Hematopoietic multipotent progenitor cell treated with erythropoietin and hydrocortisone succinate and interleukin-3 and kit ligand, for 17 days (in vitro differentiated cells): ENCODE data around the gene BLCAP.
"Not testable (repeated sequence)": the region's sequence is repeated elsewhere in the genome, so short reads cannot be mapped to it uniquely, and the experiment has no call there.

Experiments
- DNase-seq: peaks from one replicate; pipeline ENCODE4 v3.0.0-alpha.2; 2015; ENCODE audit warnings: low spot score

Gene BLCAP, protein sequence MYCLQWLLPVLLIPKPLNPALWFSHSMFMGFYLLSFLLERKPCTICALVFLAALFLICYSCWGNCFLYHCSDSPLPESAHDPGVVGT

DNA sequence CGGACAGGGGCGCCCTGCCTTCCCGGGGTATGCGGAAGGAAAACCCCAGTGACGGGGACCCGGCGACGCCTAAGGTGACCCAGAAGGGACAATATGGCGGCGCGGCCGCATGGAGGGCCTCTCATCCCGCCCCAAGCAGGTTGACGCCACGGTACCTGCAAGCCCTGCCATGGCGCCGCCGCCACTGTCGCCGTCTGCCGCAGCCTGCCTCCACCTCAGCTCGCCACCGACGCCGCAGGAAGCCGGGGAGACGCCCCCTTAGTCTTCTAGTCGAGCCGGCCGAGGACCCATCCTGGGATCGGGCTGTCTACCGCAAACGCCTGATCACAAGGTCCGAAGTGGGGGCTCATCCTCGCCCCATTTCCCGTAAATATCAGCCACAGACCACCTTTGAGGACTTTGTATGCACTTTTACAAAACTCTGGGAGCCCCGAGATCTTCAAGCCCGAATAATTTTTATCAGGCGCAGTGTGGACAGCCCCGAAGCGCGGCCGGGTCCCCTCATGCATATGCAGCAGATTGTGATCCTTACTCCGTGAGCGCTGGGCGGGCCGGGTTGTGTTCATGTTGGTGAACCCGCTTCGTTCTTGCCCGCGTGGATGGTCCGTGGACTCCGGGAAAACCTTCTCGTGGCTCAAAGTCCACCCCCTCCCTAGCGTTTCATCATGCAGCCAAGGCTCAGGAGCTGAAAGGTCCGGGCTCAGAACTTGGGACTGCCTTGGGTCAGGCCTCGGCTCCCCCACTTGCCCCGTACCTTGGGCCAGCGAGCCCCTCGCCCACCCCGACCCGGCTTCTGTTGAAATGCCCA, at the start of gene BLCAP:
Gene BLCAP (minus strand): TSS at position 239 of the 808 bp plus-strand sequence. CDS start 8,702 bp downstream, outside the sequence.
- peak; percentile 95 for DNase-seq

GRCh38 chr20:37577436-37577835, 49.8 kb upstream of the BLCAP start:
- not testable (repeated sequence) for DNase-seq

DNA sequence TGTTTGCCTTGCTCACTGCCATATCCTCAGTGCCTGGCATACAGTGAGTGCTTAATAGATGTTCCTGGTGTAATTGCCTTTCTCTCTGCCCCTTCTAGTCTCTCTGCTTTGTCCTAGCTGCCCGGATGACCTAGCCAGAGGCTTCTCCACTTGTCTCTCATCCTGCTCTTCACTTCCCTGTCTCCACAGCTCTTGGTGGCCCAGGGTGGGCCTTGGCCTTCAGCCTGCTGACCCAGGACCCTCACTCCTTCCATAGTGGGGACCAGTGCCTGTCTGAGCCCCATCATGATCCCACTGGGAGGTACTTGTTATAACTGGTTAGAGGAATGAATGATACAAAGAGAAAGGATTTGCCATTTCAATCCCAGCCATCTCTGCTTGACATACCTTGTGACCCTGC, 49.2 kb upstream of the BLCAP start:
- no peak for DNase-seq

DNA sequence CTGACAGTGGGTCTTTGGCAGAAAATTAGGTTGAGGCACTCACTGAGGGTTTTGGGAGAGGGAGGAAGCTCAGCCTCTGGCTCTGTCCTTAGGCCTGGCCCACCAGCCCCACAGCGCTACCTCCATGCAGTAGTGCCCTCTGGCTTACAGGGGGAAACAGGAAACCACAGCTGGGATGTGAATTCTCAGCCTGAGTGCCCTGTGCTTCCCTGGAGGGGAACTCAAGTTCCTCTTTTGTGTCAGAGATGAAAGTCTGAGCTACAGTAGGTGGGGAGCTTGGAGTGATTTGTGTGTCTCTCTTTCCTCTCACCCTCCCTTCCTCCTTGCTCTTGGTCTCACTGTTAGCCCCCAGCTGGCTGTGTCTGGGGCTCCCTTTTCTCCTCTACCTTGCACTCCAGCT, 48.2 kb upstream of the BLCAP start:
- DNase-seq, result no peak

DNA sequence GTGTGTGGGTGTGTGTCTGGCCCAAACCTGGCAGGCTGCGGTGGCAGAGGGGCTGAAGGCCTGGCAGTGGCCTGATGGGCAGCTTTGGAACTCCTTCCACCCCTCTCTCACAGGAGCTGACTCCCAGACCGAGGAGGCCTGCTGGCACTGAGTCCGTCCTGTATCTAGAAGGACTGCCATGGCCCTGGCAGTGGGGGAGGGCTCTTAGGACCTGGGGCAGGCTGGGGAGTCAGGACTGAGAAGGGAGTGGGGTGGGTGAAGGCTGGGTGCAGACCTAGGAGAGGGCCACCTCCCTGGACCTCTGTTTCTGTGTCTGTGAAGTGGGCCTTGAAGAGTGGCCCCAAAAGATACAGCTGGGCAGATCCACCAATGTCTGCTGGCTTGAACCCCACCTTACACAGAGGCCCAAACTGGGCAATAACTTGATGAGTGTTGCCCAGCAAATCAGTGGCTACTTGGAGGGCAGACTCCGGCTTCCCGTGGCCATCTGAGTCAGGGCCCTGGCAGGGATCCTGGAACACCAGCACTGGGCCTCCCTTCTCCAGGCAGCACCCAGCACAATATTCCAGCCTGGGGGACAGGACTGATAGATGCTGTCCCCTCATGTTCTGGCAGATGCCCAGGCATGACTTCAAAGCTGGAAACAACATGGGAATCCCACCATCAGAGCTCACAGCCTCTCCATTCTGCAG, 46.7 kb upstream of the BLCAP start:
- DNase-seq, result no peak

DNA sequence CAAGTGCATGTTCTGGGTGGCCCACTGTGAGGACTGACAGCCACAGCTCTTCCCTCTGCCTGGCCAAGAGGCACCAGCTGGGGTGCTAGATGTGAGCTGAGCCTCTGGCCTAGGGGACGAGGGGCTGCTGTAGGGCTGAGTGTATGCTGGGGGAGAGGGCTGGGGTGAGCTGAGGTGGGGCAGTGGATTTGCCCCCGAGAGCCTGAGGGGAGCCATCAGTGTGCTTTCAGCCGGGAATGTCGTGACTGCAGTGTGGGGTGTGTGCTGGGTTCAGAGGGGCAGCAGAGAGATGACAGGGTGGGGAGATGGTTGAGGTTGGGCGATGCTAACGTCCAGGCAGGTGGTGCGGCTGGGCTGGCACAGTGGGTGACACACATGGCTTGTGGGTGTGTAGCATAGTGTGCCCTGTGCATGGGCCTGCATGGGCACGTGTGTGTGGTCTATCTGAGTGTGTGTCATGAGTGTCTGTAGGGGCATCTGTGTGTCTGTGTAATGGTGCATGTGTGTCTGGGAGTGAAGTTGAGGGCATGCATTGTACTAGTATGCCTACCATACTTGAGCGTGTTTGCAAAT, 46.0 kb upstream of the BLCAP start:
- DNase-seq, result no peak

DNA sequence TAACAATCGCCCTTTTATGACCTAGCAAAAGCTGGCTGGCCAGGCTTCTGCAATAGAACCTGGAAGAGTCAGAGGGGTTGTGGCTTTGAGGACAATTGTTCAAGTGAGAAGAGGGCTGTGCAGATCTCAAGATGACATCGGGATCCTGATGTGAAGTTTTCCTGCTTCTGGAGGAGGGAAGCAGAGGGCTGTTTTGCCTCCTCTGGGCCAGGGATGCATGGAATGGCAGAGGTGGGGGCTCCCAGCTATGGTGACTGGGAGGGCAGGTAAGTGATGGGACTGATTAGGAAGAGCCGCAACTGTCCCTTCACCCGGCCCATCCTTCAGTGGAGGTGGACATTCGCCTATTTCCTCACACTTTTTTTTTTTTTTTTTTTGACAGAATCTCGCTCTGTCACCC, 43.4 kb upstream of the BLCAP start:
- no peak for DNase-seq

DNA sequence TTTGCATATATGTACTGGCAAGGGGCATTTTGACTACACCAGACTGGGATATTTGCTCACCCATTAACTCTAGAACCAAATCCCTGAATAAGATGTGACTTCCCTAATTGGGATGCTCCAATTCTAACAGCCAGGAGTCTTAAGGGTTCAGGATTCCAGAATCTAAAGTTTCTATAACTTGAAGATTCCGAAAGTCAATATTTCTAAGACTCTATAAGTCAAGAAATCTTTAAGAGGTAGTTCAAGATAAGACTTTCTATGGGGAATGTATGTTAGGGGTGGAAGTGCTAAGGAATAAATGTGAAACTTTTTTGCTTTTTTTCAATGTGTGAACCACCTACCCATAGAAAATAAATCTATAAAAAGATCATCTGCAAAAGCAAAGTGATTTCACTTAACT, 42.7 kb upstream of the BLCAP start:
- no peak for DNase-seq

GRCh38 chr20:37567671-37568588, 40.3 kb upstream of the BLCAP start:
- no peak for DNase-seq

DNA sequence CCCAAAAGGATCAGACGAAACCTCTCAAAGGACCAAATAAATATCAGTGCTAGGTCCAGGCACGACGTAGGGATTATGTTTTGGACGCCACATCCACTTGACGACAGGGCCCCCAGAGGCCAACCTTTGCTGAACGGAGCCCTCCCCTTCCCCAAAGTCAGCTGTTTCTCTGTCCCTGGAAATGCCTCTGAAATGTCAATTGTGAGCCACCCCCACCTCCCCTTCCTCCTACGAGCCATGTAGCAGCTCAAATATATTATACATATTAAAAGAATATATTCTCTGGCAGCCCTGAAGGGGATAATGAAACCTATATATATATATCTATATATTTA, 39.6 kb upstream of the BLCAP start:
- DNase-seq, result no peak

DNA sequence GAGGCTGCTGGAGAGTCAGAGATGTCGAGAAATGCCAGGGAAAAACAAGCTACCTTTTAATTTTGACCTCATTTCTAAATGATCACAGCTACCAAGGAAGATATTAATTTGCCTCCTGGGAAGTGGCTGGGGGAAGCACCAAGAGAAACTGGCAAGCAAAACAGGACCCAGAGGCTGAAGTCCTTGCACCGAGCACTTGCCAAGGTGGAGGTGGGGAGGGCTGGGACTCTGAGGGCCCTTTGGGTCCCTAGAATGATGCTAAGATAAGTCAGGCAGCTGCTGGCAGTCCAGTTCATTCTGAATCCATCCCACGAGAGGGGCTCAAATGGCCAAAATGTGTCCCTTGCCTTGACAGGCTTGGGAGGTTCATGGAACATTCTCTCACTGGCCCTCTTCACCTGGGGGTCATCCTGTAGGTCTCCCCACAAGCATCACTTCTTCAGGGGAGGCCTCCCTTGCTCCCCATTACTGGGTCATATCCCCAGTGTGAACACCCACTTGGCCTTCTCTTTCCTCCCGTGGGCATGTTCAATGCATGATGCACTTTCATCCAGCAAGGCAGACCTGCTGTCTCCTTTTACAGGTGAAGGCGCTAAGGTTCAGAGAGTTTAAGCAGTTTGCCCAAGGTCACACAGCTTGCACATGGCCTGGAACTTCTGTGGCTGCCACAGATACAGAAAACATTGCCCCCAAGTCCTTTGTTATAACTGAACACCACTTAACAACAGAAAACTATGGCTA, 39.1 kb upstream of the BLCAP start:
- DNase-seq, result no peak

DNA sequence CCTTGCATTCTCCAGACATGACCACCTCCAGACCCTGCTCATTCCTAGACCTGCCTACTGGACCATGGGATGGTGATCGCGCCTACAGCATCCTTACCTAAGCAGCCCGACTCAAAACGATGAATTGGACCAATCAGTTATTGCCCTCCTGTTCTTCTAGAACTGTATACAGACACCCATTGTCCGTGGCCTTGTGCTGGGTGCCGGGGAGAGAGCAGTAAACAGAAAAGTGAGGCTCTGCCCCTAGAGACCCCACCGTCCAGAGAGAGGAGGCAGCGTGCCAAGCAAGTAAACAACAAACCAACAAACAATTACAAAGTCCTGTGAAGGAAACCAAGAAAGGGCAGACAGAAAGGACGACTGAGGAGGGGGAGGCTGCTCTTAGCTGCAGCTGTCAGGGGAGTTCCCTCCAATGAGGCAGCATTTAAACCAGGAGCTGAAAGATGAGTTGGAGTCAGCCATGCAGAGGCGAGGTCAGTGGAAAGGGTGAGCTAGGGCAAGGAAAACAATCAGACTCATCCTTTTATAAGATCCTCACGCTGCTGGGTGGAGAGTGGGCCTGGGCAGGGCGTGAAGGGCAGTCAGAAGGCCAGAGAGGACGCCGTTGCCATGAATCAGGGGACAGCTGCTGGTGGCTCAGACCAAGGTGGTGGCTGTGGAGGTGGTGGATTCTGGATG, 37.6 kb upstream of the BLCAP start:
- DNase-seq, result no peak

GRCh38 chr20:37564388-37565133, 36.9 kb upstream of the BLCAP start:
- DNase-seq, result no peak

GRCh38 chr20:37564016-37564387, 36.3 kb upstream of the BLCAP start:
- DNase-seq, result no peak

GRCh38 chr20:37562695-37563480, 35.2 kb upstream of the BLCAP start:
- no peak for DNase-seq

- DNase-seq, result no peak
Measured at GRCh38 chr20:37560629-37561028, 33.0 kb upstream of the BLCAP start.

- DNase-seq, result no peak
Measured at GRCh38 chr20:37559312-37560027, 31.8 kb upstream of the BLCAP start.

DNA sequence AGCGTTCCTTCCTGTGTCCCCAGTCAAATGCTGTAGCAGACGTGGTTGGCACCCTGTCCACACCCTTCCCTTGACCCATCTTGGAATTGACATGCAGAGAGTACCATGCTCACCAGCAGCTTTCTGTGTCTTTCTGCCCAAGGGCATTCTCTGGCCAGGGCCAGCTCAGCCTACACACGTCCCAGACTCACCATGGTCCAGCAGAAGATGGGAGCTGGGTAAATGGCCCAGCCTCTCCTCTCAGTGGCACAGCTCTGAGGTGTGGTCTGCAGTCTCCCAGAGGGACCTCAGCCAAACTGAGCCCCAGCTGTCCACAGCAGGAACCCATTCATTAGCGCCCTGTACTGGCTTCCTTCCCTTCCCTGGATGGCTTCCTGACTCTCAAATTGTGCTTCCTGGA, 31.1 kb upstream of the BLCAP start:
- no peak for DNase-seq

DNA sequence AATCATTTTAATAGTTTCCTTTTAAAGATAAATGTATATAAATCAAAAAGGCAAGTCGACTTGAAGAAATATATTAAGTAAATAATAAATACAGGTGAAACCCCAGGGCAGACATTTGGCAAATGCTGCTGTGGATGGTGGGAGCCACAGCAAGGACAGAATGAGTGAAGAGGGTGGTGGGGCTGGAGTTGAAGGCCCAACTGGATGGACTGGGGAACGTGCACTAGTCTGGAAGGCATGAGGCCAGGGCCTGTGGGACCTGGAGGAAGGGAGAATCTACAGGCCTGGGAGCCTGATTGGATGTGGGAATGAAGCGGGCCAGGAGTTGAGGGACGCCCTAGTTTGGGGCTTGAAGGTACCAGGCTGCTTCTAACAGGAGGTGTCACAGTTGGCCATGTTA, 30.6 kb upstream of the BLCAP start:
- no peak for DNase-seq
